ENCODE results near the gene TRIM27. TPM values are rescaled to one million over a fixed set of nuclear protein-coding genes. Genes with fewer than 3 reads are reported as not detected.

The TRIM27 gene
- total RNA-seq, 1 experiment from 2014 or later = 52.8 TPM

Other genes with a start within 250 kb of the TRIM27 start
- gene ZNF311, start 81.3 kb upstream of the TRIM27 start, total RNA-seq (2014; rRNA removed; shearing (Covaris generic)) = not detected in 2 replicates
- not detected in 2 replicates for gene OR2W1, start 121.2 kb upstream of the TRIM27 start, total RNA-seq (2014; rRNA removed; shearing (Covaris generic))
- not detected in 2 replicates for gene OR2B3, start 163.3 kb upstream of the TRIM27 start, total RNA-seq (2014; rRNA removed; shearing (Covaris generic))
- gene OR2J1, start 175.5 kb upstream of the TRIM27 start, total RNA-seq (2014; rRNA removed; shearing (Covaris generic)) = not detected in 2 replicates
- not detected in 2 replicates for gene OR2J3, start 184.1 kb upstream of the TRIM27 start, total RNA-seq (2014; rRNA removed; shearing (Covaris generic))
- not detected in 2 replicates for gene OR2J2, start 246.9 kb upstream of the TRIM27 start, total RNA-seq (2014; rRNA removed; shearing (Covaris generic))

All from SJCRH30 (cell line).